Raji (cell line): ENCODE data around the gene BTC.

Source experiments
- POLR2A ChIP-seq: IDR thresholded peaks from 2 replicates; pipeline ENCODE4 v1.6.1; 2011; ENCODE audit warnings: low read depth, low read length, control low read depth; ENCODE audit not compliant: insufficient read depth

BTC gene

DNA sequence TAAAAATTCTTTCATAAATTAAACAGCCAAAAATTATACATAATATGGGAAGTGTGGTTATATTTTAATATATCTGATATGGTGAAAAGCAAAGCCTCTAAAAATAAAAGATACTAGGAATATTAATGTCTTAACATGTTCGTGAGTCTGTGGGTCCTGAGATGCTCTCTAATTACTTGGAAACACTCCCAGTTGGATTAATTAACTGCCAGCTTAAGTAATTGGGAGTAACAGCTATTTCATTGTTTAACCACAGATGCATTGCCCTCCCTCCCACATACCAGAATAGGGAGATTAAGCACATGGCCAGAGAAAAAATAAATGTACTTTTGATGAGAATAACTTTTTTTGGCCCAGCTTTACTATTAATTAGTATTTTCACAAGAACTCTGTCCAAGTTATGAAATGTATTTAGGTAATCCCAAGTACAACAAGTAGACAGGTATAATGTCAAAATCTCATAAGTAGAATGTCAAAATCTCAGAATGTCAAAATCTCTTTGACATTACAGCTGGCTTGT lies 79.7 kb downstream of the BTC start:
- TF ChIP-seq POLR2A: no peak
